ENCODE results near the gene POT1. TPM values are rescaled to one million over a fixed set of nuclear protein-coding genes. Genes with fewer than 3 reads are reported as not detected.

The POT1 gene
- total and polyA plus RNA-seq, 2 of the 4 experiments (the other 2 are of a cell fraction), result 12.7 to 28.5 TPM

DNA sequence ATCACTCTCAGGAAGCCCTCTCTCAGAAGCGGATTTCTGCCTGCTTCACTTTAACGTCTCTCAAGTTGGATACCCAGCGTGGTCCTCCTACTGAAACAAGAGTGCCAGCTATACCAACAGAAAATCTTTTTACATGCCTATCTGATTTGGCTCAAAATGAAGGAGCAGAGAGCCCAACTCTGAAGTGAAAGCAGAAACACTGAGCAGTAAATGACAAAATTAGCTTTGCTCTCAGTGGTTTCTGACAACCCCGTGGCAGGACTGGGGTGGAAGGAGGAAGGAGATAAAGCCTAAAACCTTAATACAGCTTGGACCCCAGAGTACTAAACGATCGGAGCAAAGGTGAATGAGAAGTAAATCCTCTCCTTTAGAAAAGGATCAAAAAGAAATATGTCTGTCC lies 139.0 kb downstream of the POT1 start:
- H4K91ac ChIP-seq (ENCODE audit: insufficient read depth, low read depth, low read length), result peak overlapping the region; percentile 28; the same call in 1 of the 2 replicates
- no peaks in the 10 kb centered on the region for H4K20me1 ChIP-seq (ENCODE audit: insufficient read depth, low read length)
- no peak overlapping the region for H2AK5ac ChIP-seq (ENCODE audit: low read depth, low read length)
- H3K4me1 ChIP-seq (ENCODE audit: control insufficient read depth, insufficient read depth, low read length), result peaks cover 3% of the 10 kb centered on the region; the same call in 1 of the 2 replicates
- TF ChIP-seq MAZ (IDR thresholded peaks at IDR 0.05; ENCODE audit: borderline replicate concordance, low read depth, low read length), result no peak
- TF ChIP-seq CEBPB (IDR thresholded peaks at IDR 0.05; ENCODE audit: low read depth, low read length), result no peak
- TF ChIP-seq RAD21 (IDR thresholded peaks at IDR 0.05; ENCODE audit: low read length), result no peak
- TF ChIP-seq SMC3 (IDR thresholded peaks at IDR 0.05; ENCODE audit: low read depth, low read length), result no peak
- TF ChIP-seq, protein P1, sequence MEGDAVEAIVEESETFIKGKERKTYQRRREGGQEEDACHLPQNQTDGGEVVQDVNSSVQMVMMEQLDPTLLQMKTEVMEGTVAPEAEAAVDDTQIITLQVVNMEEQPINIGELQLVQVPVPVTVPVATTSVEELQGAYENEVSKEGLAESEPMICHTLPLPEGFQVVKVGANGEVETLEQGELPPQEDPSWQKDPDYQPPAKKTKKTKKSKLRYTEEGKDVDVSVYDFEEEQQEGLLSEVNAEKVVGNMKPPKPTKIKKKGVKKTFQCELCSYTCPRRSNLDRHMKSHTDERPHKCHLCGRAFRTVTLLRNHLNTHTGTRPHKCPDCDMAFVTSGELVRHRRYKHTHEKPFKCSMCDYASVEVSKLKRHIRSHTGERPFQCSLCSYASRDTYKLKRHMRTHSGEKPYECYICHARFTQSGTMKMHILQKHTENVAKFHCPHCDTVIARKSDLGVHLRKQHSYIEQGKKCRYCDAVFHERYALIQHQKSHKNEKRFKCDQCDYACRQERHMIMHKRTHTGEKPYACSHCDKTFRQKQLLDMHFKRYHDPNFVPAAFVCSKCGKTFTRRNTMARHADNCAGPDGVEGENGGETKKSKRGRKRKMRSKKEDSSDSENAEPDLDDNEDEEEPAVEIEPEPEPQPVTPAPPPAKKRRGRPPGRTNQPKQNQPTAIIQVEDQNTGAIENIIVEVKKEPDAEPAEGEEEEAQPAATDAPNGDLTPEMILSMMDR (conservative IDR thresholded peaks at IDR 0.05; ENCODE audit: low read depth, low read length), result no peak
- TF ChIP-seq CHD1 (IDR thresholded peaks at IDR 0.05; ENCODE audit: low read depth, low read length), result no peak
- TF ChIP-seq ELK1 (IDR thresholded peaks at IDR 0.05; ENCODE audit: borderline replicate concordance, low read depth, low read length), result no peak
- TF ChIP-seq RFX5 (IDR thresholded peaks at IDR 0.05; ENCODE audit: low read depth, low read length), result no peak
- no peak for TF ChIP-seq MXI1 (IDR thresholded peaks at IDR 0.05; ENCODE audit: borderline replicate concordance, low read depth, low read length)
- TF ChIP-seq MAFK (IDR thresholded peaks at IDR 0.05; ENCODE audit: low read depth, low read length), result no peak
- no peak for TF ChIP-seq FOS (IDR thresholded peaks at IDR 0.05; ENCODE audit: low read depth, low read length)
- TF ChIP-seq BHLHE40 (IDR thresholded peaks at IDR 0.05; ENCODE audit: low read depth, low read length), result no peak
- no peak for TF ChIP-seq NFE2L2 (IDR thresholded peaks at IDR 0.05; ENCODE audit: low read depth, low read length)
- TF ChIP-seq USF2 (IDR thresholded peaks at IDR 0.05; ENCODE audit: low read depth, low read length), result no peak
- H3K27me3 ChIP-seq (ENCODE audit: control insufficient read depth, insufficient read depth, low read length), result no peaks in the 10 kb centered on the region
- no peaks in the 10 kb centered on the region for H3K36me3 ChIP-seq (ENCODE audit: control insufficient read depth, insufficient read depth, low read length)
- H3K4me2 ChIP-seq (ENCODE audit: low read depth, low read length), result no peak overlapping the region
- dilution Hi-C loops (cut with HindIII; ENCODE audit: low sequenced_read_pairs, unreplicated experiment), result no loop called here
- H4K8ac ChIP-seq (ENCODE audit: low read depth in 2 of 2, low read length in 2 of 2), result peak overlapping the region in 1 of 2 experiments; percentile 69; a peak in 2 of 4 replicates
- H2BK120ac ChIP-seq (ENCODE audit: low read depth, low read length), result peak overlapping the region; percentile 30; the same call in 1 of the 2 replicates
- 0 out of 2 replicates have a peak overlapping the region, but pooled peaks have one; percentile 19 for H3K14ac ChIP-seq (replicated peaks; ENCODE audit: low read depth, low read length)
- no peak overlapping the region for H3K9ac ChIP-seq (ENCODE audit: low read depth, low read length)
- no peak overlapping the region for H2AFZ ChIP-seq (replicated peaks; ENCODE audit: low read length, poor library complexity)
- no peak overlapping the region for H3K18ac ChIP-seq (ENCODE audit: low read depth, low read length)
- peak overlapping the region; percentile 79 for H2BK20ac ChIP-seq (ENCODE audit: low read depth, low read length)
- ATAC-seq (ENCODE audit: low read depth) (no peak), DNase-seq (no peak)
- H2AK9ac ChIP-seq (replicated peaks; ENCODE audit: low read depth, low read length, poor library complexity), result no peak overlapping the region
- no peak overlapping the region for H3K56ac ChIP-seq (ENCODE audit: extremely low read depth, insufficient read depth, low read length)
- H2BK5ac ChIP-seq (ENCODE audit: low read depth, low read length, poor library complexity, severe bottlenecking), result no peak overlapping the region
- 0 out of 2 replicates have a peak overlapping the region, but pooled peaks have one; percentile 68 for H3K23ac ChIP-seq (ENCODE audit: low read depth, low read length)
- intact Hi-C loops (cut with micrococcal nuclease), result loop anchor here (10.0 kb wide), 1 partner anchor 816 kb away; no protein-coding TSS in a partner anchor
- H3K4ac ChIP-seq (ENCODE audit: low read depth, low read length), result no peak overlapping the region; the same call in 1 of the 2 replicates
- in situ Hi-C loops (cut with MboI; ENCODE audit: low sequenced_read_pairs), result no loop called here
- no peaks in the 10 kb centered on the region for H3K9me3 ChIP-seq (ENCODE audit: control insufficient read depth, insufficient read depth, low read length)
- no peaks in the 10 kb centered on the region for H3K79me1 ChIP-seq (ENCODE audit: low read depth in 1 of 2, low read length in 2 of 2)
- no peak overlapping the region for H3K27ac ChIP-seq (ENCODE audit: insufficient read depth, low read length)
- H3K9me1 ChIP-seq (ENCODE audit: insufficient read depth, low read length), result no peaks in the 10 kb centered on the region
- WGBS, 2 experiments (ENCODE audit: extremely low coverage in 2 of 2, insufficient read length in 1 of 2), result no CpG with 5 or more reads among the region's 6 CpGs
- no TSS peak for BruUV-seq (replicated peaks)
- H2BK15ac ChIP-seq (ENCODE audit: low read depth, low read length), result no peak overlapping the region
- POLR2A ChIA-PET (ENCODE audit: unreplicated experiment), result no interaction called here
- CTCF ChIA-PET, result no interaction called here
- H3K4me3 ChIP-seq (ENCODE audit: insufficient read depth, low read depth, low read length), result no peak overlapping the region
- H4K5ac ChIP-seq (ENCODE audit: low read depth, low read length), result no peak overlapping the region

Data from IMR-90 (cell line).